Stimulated activated CD4-positive, alpha-beta T cell treated with anti-CD3 and anti-CD28 coated beads, Interleukin-12 subunit alpha, Interleukin-12 subunit beta, amount 100 ng/mL, for 24 hours (primary cell): ENCODE data around the gene BRAT1.
"Not testable (repeated sequence)": the region's sequence is repeated elsewhere in the genome, so short reads cannot be mapped to it uniquely, and the experiment has no call there.

Experiments
- DNase-seq, 2 experiments: peaks; one replicate each; pipeline ENCODE4 v3.0.0-alpha.2; 2020; ENCODE audit warnings: low read depth in 2 of 2

BRAT1 gene

GRCh38 chr7:2535872-2536627 is 19.3 kb downstream of the BRAT1 start:
- DNase-seq = not testable (repeated sequence)

GRCh38 chr7:2534214-2534613 is 21.1 kb downstream of the BRAT1 start:
- DNase-seq = not testable (repeated sequence)

GRCh38 chr7:2533566-2533965 is 21.8 kb downstream of the BRAT1 start:
- not testable (repeated sequence) for DNase-seq

- DNase-seq = not testable (repeated sequence)
These were observed 22.5 kb downstream of the BRAT1 start for GRCh38 chr7:2532816-2533215.

GRCh38 chr7:2532199-2532772 is 23.0 kb downstream of the BRAT1 start:
- not testable (repeated sequence) for DNase-seq

GRCh38 chr7:2531796-2532110 is 23.6 kb downstream of the BRAT1 start:
- not testable (repeated sequence) for DNase-seq

- DNase-seq = not testable (repeated sequence)
These were observed 24.1 kb downstream of the BRAT1 start for GRCh38 chr7:2530994-2531795.

GRCh38 chr7:2530071-2530987 is 25.0 kb downstream of the BRAT1 start:
- DNase-seq = no peak

GRCh38 chr7:2529161-2530070 is 25.9 kb downstream of the BRAT1 start:
- peak in 1 of 2 experiments; percentile 25 for DNase-seq

- no peak for DNase-seq
These were observed 26.7 kb downstream of the BRAT1 start for GRCh38 chr7:2528481-2529095.

- DNase-seq = peak in 1 of 2 experiments; percentile 37
These were observed 27.5 kb downstream of the BRAT1 start for GRCh38 chr7:2527505-2528467.

- DNase-seq = no peak
These were observed 28.4 kb downstream of the BRAT1 start for GRCh38 chr7:2526659-2527504.

- DNase-seq = no peak
These were observed 29.4 kb downstream of the BRAT1 start for GRCh38 chr7:2525658-2526630.

- no peak for DNase-seq
These were observed 30.3 kb downstream of the BRAT1 start for GRCh38 chr7:2524808-2525657.

GRCh38 chr7:2523941-2524807 is 31.1 kb downstream of the BRAT1 start:
- no peak for DNase-seq
